HepG2 (cell line): ENCODE data around the gene MSANTD2. TPM values are rescaled to one million over a fixed set of nuclear protein-coding genes. Genes with fewer than 3 reads are reported as not detected.

Experiments
- ATAC-seq: fragments of 200-7000 bp; cut with Tn5 transposase; 3 replicates; pipeline ENCODE4 v1.9.1; 2020; ENCODE audit warnings: mild to moderate bottlenecking, moderate library complexity
- BruUV-seq: library from RNA; stranded (reverse); fragments of 400-500 nt; replicated peaks from 2 replicates; lab custom pipeline; 2021; lab: Mats Ljungman, UMichigan
- CTCF ChIA-PET: fragments of 300-600 bp; formaldehyde crosslinking; extraction: SDS; loops from one replicate; lab custom pipeline; 2021; ENCODE audit warnings: low total read pairs, inconsistent platforms, low intra/inter-chr PET ratio; lab: Yijun Ruan, JAX
- POLR2A ChIA-PET: fragments of 350-600 bp; sonication (Branson Sonifier 250); formaldehyde crosslinking; loops from one replicate; lab custom pipeline; 2020; ENCODE audit warnings: antibody characterized with exemption, inconsistent platforms; lab: Yijun Ruan, JAX
- DNase-seq: peaks from one replicate; pipeline ENCODE4 v3.0.0-alpha.2; 2015; ENCODE audit warnings: low spot score
- FAIRE-seq: peaks from 3 replicates; lab custom pipeline; 2011; peaks lifted over from hg19 to GRCh38; lab: Jason Lieb, UNC
- H2AFZ ChIP-seq: one replicate; pipeline ENCODE4 v1.6.1; 2011; ENCODE audit warnings: low read length, inconsistent platforms
- H3K27ac ChIP-seq: fragments of 300-600 bp; 3 replicates; pipeline ENCODE4 v1.8.0; 2011; ENCODE audit warnings: mixed run types, mild to moderate bottlenecking, mixed read lengths, low read length, inconsistent platforms; ENCODE audit not compliant: insufficient read depth; ENCODE audit errors: extremely low read length
- H3K27me3 ChIP-seq, 2 experiments: fragments of 200-600 bp in 1 of 2; 2 replicates in 1 of 2; 3 replicates in 1 of 2; pipeline versions ENCODE4 v1.6.0 to v1.8.0; 2011; ENCODE audit warnings: low read length in 2 of 2, mild to moderate bottlenecking in 2 of 2, moderate library complexity in 2 of 2, inconsistent platforms in 1 of 2; ENCODE audit not compliant: insufficient read depth in 2 of 2, control insufficient read depth in 1 of 2
- H3K36me3 ChIP-seq, 2 experiments: fragments of 200-600 bp in 1 of 2; replicated peaks in 1 of 2; 2 replicates in 1 of 2; 3 replicates in 1 of 2; pipeline versions ENCODE4 v1.5.1 to v1.8.0; 2011; ENCODE audit warnings: low read length in 2 of 2, inconsistent platforms in 1 of 2; ENCODE audit not compliant: insufficient read depth in 2 of 2, control insufficient read depth in 1 of 2
- H3K4me1 ChIP-seq: 2 replicates; pipeline ENCODE4 v1.5.1; 2012; ENCODE audit warnings: low read length, inconsistent platforms; ENCODE audit not compliant: insufficient read depth
- H3K4me2 ChIP-seq: 2 replicates; pipeline ENCODE4 v1.6.0; 2011; ENCODE audit warnings: low read depth, low read length, inconsistent platforms
- H3K4me3 ChIP-seq, 3 experiments: fragments of 200-600 bp in 1 of 3; sonication (generic), shearing (Covaris generic) in 1 of 3; replicated peaks in 1 of 3; 2 replicates each; pipeline ENCODE4 v1.5.1; 2011 to 2016; ENCODE audit warnings: low read length in 3 of 3, inconsistent platforms in 2 of 3, low read depth in 2 of 3, mild to moderate bottlenecking in 2 of 3, control low read depth in 1 of 3, mixed read lengths in 1 of 3; ENCODE audit not compliant: insufficient read depth in 1 of 3
- H3K79me2 ChIP-seq: one replicate; pipeline ENCODE4 v1.6.1; 2011; ENCODE audit warnings: low read length, inconsistent platforms; ENCODE audit not compliant: insufficient read depth
- H3K9ac ChIP-seq: 2 replicates; pipeline ENCODE4 v1.6.0; 2011; ENCODE audit warnings: mild to moderate bottlenecking, low read depth, low read length, inconsistent platforms; ENCODE audit not compliant: insufficient read depth
- H3K9me3 ChIP-seq: 2 replicates; pipeline ENCODE4 v1.5.1; 2012; ENCODE audit warnings: mild to moderate bottlenecking, low read length
- H4K20me1 ChIP-seq: 2 replicates; pipeline ENCODE4 v1.6.0; 2011; ENCODE audit warnings: inconsistent platforms, mild to moderate bottlenecking, low read length, moderate library complexity; ENCODE audit not compliant: insufficient read depth
- CHCHD3 ChIP-seq: sonication (generic); formaldehyde crosslinking; IDR thresholded peaks from 2 replicates; pipeline ENCODE4 v1.8.0; 2022; ENCODE audit warnings: mild to moderate bottlenecking, missing genetic modification reagents, moderate library complexity
- FOSL2 ChIP-seq: sonication (generic); formaldehyde crosslinking; IDR thresholded peaks from 2 replicates; pipeline ENCODE4 v1.4.0; 2020; ENCODE audit warnings: missing genetic modification reagents
- GABPA ChIP-seq, 2 experiments: IDR thresholded peaks; 2 replicates each; pipeline ENCODE4 v1.6.1; 2011 to 2016; ENCODE audit warnings: low read depth in 2 of 2, low read length in 1 of 2, missing biosample characterization in 1 of 2, missing genetic modification characterization in 1 of 2
- HNRNPUL1 ChIP-seq: fragments of 200-400 bp; formaldehyde crosslinking; IDR thresholded peaks from 2 replicates; pipeline ENCODE4 v1.6.1; 2017; ENCODE audit warnings: low read depth, mild to moderate bottlenecking, low read length, moderate library complexity
- MATR3 ChIP-seq: sonication (generic); formaldehyde crosslinking; IDR thresholded peaks from 2 replicates; pipeline ENCODE4 v1.4.0; 2020; ENCODE audit warnings: missing genetic modification reagents
- NONO ChIP-seq, 2 experiments: fragments of 450-650 bp in 1 of 2; sonication (generic) in 1 of 2; formaldehyde crosslinking in 1 of 2; IDR thresholded peaks in 1 of 2; conservative IDR thresholded peaks in 1 of 2; 2 replicates each; pipeline versions ENCODE4 v1.6.1 to v1.8.0; 2017 to 2022; ENCODE audit warnings: mild to moderate bottlenecking in 1 of 2, missing genetic modification reagents in 1 of 2, moderate library complexity in 1 of 2
- TEAD3 ChIP-seq: optimal IDR thresholded peaks from 2 replicates; pipeline ENCODE3; 2016; ENCODE audit warnings: borderline replicate concordance
- U2AF2 ChIP-seq: fragments of 200-400 bp; formaldehyde crosslinking; IDR thresholded peaks from 2 replicates; pipeline ENCODE4 v1.6.1; 2017; ENCODE audit warnings: low read depth, mild to moderate bottlenecking, low read length
- ZNF337 ChIP-seq: sonication (generic); formaldehyde crosslinking; IDR thresholded peaks from 2 replicates; pipeline ENCODE4 v1.5.1; 2020; ENCODE audit warnings: missing genetic modification reagents, low read depth, mild to moderate bottlenecking, borderline replicate concordance
- ZNF605 ChIP-seq: sonication (generic); formaldehyde crosslinking; IDR thresholded peaks from 2 replicates; pipeline ENCODE4 v1.8.0; 2022; ENCODE audit warnings: mild to moderate bottlenecking, missing genetic modification reagents
- ZNF775 ChIP-seq: sonication (generic); formaldehyde crosslinking; IDR thresholded peaks from 2 replicates; pipeline ENCODE4 v1.4.0; 2020; ENCODE audit warnings: missing genetic modification reagents, mild to moderate bottlenecking, moderate library complexity, borderline replicate concordance
- WGBS: methylation state at CpG from one replicate; pipeline ENCODE4 v1.1.6; 2017; ENCODE audit warnings: low lambda C conversion rate; 5-methylcytosine and 5-hydroxymethylcytosine counted together
- in situ Hi-C: cut with HindIII; loops from 2 replicates; pipeline ENCODE4 v1.10.0; 2017; ENCODE audit warnings: low pct_unique_long_range_greater_than_20kb; ENCODE audit not compliant: extremely low pct_ligation_motif_present
- intact Hi-C: fragments of 100-400 bp; cut with micrococcal nuclease; formaldehyde crosslinking; loops from one replicate; pipeline ENCODE4 v1.10.0; 2022; ENCODE audit not compliant: unreplicated experiment
- polyA plus RNA-seq, 8 experiments: library from polyadenylated mRNA; depleted of rRNA in 3 of 8; stranded (reverse) in 7 of 8; unstranded in 1 of 8; fragments of >200 nt; fragmentation: Illumina TruSeq in 4 of 8; extraction: Trizol in 4 of 8; gene quantifications; 2 replicates each; pipeline versions ENCODE4 v1.2.1 to v1.2.3, GENCODE V29; 2011 to 2016; ENCODE audit warnings: low read depth in 4 of 8, missing spikeins in 1 of 8, mixed read lengths in 1 of 8; ENCODE audit not compliant: insufficient read depth in 1 of 8
- total RNA-seq, 5 experiments: library from RNA; depleted of rRNA; stranded (reverse); fragments of >200 nt; fragmentation: Illumina TruSeq; extraction: Trizol; gene quantifications; 2 replicates each; pipeline ENCODE4 v1.2.3, GENCODE V29; 2016; ENCODE audit warnings: low read depth in 1 of 5
- TF ChIP-seq, protein P1 (sequence below): sonication (generic); formaldehyde crosslinking; IDR thresholded peaks from 2 replicates; pipeline ENCODE4 v1.4.0; 2020; ENCODE audit warnings: missing genetic modification reagents
- TF ChIP-seq, protein P2 (sequence below): sonication (generic); formaldehyde crosslinking; IDR thresholded peaks from 2 replicates; pipeline ENCODE4 v1.9.0; 2022; ENCODE audit warnings: missing genetic modification reagents, mild to moderate bottlenecking, borderline replicate concordance

MSANTD2 gene
- total and polyA plus RNA-seq, 2 of the 13 experiments (the other 11 are each of a cell fraction or from before 2014, with no cell fraction given): 8.7 to 10.1 TPM

- ATAC-seq (peak; percentile 35; the same call in 1 of the 3 replicates), FAIRE-seq (no peak)
- no peak overlapping the region for H3K9ac ChIP-seq
- in situ Hi-C loops: no loop called here
- H2AFZ ChIP-seq: no peak overlapping the region
- H3K4me2 ChIP-seq: no peak overlapping the region
- H3K27me3 ChIP-seq: no peaks in the 10 kb centered on the region
- H3K36me3 ChIP-seq: peaks cover 1 to 22% of the 10 kb centered on the region in 2 experiments; a peak in 2 of 5 replicates
- POLR2A ChIA-PET: interaction anchor here (1.2 to 1.3 kb wide), 2 partner anchors 23 to 30 kb away, joined by 3 to 6 read pairs; partner anchors contain the start of gene MSANTD2
- peaks cover 48% of the 10 kb centered on the region for H3K4me1 ChIP-seq
- intact Hi-C loops: no loop called here
- no peaks in the 10 kb centered on the region for H3K9me3 ChIP-seq
- BruUV-seq: no TSS peak
- H4K20me1 ChIP-seq: no peaks in the 10 kb centered on the region
- no peaks in the 10 kb centered on the region for H3K79me2 ChIP-seq
- WGBS: 97% methylated on average over 8 of the region's 8 CpGs
- peak; percentile 82 for TF ChIP-seq FOSL2 (CRISPR knock-in tag)
- TF ChIP-seq TEAD3 (CRISPR knock-in tag): peak; percentile 37
- TF ChIP-seq GABPA (IDR thresholded peaks at IDR 0.05; ENCODE audit: low read depth, low read length): no peak
- no peak for TF ChIP-seq GABPA (CRISPR knock-in tag; IDR thresholded peaks at IDR 0.05; ENCODE audit: low read depth)
- no peak for TF ChIP-seq ZNF337
- TF ChIP-seq, all 625 proteins: peak for 2
- Histone ChIP-seq H3K4me3 (no peak overlapping the region), H3K27ac (no peak overlapping the region)
- DNase-seq: peak; percentile 51
- CTCF ChIA-PET: no interaction called here
Observed at GRCh38 chr11:124769806-124770774, 30.1 kb downstream of the MSANTD2 start.

DNA sequence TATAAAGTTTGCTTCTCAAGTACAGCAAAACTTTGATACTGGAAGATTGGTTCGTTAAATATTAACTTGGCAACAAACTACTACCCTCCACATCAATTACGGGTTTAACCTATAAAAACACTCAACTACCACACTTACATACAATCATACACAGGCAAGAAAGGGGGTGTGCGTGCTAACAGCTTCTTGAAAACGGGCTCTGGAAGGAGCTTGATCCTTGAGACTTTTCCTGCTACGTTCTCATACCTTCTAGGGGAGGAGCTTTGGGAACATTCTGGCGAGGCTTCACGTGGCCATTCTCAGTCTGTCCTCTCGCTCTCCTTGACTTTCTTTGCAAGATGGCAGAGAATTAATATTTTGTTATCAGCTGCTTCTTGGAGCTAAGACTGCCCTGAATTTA, 31.3 kb downstream of the MSANTD2 start:
- no peak overlapping the region for H2AFZ ChIP-seq
- no peak overlapping the region for H3K4me3 ChIP-seq
- POLR2A ChIA-PET: interaction anchor here (1.6 kb wide), 1 partner anchor 29 kb away, joined by 3 read pairs; no protein-coding TSS in a partner anchor
- H4K20me1 ChIP-seq: no peaks in the 10 kb centered on the region
- H3K36me3 ChIP-seq: peaks cover 1 to 22% of the 10 kb centered on the region in 2 experiments; a peak in 2 of 5 replicates
- H3K9ac ChIP-seq: no peak overlapping the region
- DNase-seq: no peak
- no peaks in the 10 kb centered on the region for H3K9me3 ChIP-seq
- no peaks in the 10 kb centered on the region for H3K79me2 ChIP-seq
- H3K4me2 ChIP-seq: no peak overlapping the region
- 94% methylated on average over 8 of the region's 8 CpGs for WGBS
- ATAC-seq: no peak
- in situ Hi-C loops (no loop called here), intact Hi-C loops (no loop called here)
- no TSS peak for BruUV-seq
- no peak overlapping the region for H3K27ac ChIP-seq
- H3K27me3 ChIP-seq: no peaks in the 10 kb centered on the region
- FAIRE-seq: no peak
- CTCF ChIA-PET: no interaction called here
- peaks cover 50% of the 10 kb centered on the region for H3K4me1 ChIP-seq
- TF ChIP-seq, protein P1, sequence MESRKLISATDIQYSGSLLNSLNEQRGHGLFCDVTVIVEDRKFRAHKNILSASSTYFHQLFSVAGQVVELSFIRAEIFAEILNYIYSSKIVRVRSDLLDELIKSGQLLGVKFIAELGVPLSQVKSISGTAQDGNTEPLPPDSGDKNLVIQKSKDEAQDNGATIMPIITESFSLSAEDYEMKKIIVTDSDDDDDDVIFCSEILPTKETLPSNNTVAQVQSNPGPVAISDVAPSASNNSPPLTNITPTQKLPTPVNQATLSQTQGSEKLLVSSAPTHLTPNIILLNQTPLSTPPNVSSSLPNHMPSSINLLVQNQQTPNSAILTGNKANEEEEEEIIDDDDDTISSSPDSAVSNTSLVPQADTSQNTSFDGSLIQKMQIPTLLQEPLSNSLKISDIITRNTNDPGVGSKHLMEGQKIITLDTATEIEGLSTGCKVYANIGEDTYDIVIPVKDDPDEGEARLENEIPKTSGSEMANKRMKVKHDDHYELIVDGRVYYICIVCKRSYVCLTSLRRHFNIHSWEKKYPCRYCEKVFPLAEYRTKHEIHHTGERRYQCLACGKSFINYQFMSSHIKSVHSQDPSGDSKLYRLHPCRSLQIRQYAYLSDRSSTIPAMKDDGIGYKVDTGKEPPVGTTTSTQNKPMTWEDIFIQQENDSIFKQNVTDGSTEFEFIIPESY (CRISPR knock-in tag): no peak
- TF ChIP-seq HNRNPUL1: no peak
- TF ChIP-seq NONO (IDR thresholded peaks at IDR 0.05): no peak
- TF ChIP-seq NONO (CRISPR knock-in tag; conservative IDR thresholded peaks at IDR 0.05): no peak
- TF ChIP-seq ZNF775 (CRISPR knock-in tag): no peak
- no peak for TF ChIP-seq MATR3
- no peak for TF ChIP-seq ZNF605 (CRISPR knock-in tag)
- no peak for TF ChIP-seq CHCHD3 (CRISPR knock-in tag)
- TF ChIP-seq, protein P2, sequence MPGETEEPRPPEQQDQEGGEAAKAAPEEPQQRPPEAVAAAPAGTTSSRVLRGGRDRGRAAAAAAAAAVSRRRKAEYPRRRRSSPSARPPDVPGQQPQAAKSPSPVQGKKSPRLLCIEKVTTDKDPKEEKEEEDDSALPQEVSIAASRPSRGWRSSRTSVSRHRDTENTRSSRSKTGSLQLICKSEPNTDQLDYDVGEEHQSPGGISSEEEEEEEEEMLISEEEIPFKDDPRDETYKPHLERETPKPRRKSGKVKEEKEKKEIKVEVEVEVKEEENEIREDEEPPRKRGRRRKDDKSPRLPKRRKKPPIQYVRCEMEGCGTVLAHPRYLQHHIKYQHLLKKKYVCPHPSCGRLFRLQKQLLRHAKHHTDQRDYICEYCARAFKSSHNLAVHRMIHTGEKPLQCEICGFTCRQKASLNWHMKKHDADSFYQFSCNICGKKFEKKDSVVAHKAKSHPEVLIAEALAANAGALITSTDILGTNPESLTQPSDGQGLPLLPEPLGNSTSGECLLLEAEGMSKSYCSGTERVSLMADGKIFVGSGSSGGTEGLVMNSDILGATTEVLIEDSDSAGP: no peak
- TF ChIP-seq U2AF2: no peak
